GM12874 (cell line): ENCODE data around the gene JPH3.

Source experiments
- CTCF ChIP-seq: IDR thresholded peaks from 2 replicates; pipeline ENCODE4 v1.5.1; 2011; ENCODE audit warnings: low read depth, mild to moderate bottlenecking, control low read depth, low read length, moderate library complexity; ENCODE audit not compliant: insufficient read depth

JPH3 gene

GRCh38 chr16:87602001-87602775 is at the start of gene JPH3:
JPH3 (plus strand) TSS chr16:87602508; CDS start chr16:87603147, 639 bp downstream.
- TF ChIP-seq CTCF: no peak

- TF ChIP-seq CTCF: no peak
Measured at GRCh38 chr16:87552772-87553573, 49.3 kb upstream of the JPH3 start.

DNA sequence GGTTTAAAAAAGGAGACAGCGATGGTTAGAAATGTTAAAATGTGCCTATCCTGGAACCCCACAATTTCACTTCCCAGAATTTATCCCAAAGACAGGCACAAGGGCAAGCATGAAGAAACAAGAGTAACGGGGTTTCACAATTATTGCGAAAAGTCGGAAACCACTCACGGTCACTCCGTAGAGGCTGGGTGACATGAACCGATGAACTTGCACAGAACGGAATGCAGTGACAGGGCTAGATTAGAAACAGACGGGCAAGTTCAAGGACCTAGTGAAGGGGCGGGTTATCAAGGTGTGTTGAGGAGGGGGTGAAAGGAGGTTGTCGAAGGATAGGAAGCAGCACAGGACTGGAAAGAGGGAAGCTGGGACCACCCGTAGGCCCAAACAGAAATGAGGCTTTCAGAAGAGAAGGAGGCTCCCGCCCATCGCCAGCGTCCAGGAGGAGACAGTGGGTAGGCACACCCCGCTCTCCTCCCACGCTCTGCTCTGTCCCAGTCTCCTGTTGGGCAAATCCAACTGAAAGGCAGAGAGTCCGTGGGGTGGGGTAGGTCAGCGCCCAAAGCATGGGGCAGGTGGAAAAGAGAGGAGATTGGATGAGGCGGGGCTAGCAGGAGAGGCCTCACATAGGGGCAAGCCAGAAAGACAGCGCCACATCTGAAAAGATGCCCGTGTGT is 47.4 kb upstream of the JPH3 start:
- no peak for TF ChIP-seq CTCF

- no peak for TF ChIP-seq CTCF
Measured at GRCh38 chr16:87555647-87556046, 46.7 kb upstream of the JPH3 start.

DNA sequence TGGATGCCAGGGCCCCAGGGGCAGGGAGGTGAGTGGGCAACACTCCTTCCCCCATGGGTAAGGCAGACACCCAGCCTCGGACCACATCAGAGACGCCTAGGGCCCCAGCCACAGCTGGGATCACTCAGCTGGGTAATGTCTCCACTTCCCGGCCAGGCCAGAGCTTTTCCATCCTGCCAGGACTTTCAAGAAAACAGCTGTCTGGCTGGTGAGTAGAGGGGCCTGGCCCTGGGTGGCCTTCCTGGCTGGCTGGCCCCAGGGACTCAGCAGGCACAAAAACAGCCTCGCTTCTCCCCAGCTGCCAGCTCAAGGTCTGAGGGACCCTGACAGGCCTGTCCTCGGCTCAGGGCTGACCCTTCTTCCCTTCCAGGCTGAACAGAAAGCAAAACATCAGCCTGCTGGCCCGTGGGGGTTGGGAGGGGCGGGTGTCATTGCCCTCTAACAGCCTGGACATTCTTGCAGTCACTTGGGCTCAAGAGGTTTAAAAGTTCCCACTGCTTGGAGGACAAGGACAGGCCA is 45.3 kb upstream of the JPH3 start:
- no peak for TF ChIP-seq CTCF

GRCh38 chr16:87558682-87559081 is 43.6 kb upstream of the JPH3 start:
- no peak for TF ChIP-seq CTCF

- TF ChIP-seq CTCF: no peak
Measured at GRCh38 chr16:87559945-87560344, 42.4 kb upstream of the JPH3 start.
